T-cell (primary cell): ENCODE data around the gene ASIC1. TPM values are rescaled to one million over a fixed set of nuclear protein-coding genes. Genes with fewer than 3 reads are reported as not detected.
A peak's percentile ranks its signal among the peaks of the same experiment; 100 is the strongest.

Source experiments
- ATAC-seq, 4 experiments: fragments of 200-7000 bp in 3 of 4; fragments of 150-1000 bp in 1 of 4; cut with Tn5 transposase; replicated peaks in 1 of 4; 1 replicate in 3 of 4; 2 replicates in 1 of 4; pipeline ENCODE4 v1.10.0; 2021; ENCODE audit warnings: moderate library complexity in 3 of 4, mild to moderate bottlenecking in 2 of 4, moderate number of reproducible peaks in 1 of 4
- CTCF ChIA-PET, 2 donors: fragments of 300-600 bp; sonication (Branson Sonifier 250); formaldehyde crosslinking; loops; one replicate each; lab custom pipeline; 2022; ENCODE audit warnings: antibody characterized with exemption in 2 of 2; lab: Charles Lee
- POLR2A ChIA-PET, 2 donors: fragments of 300-600 bp; sonication (Branson Sonifier 250); formaldehyde crosslinking; loops; one replicate each; lab custom pipeline; 2022; ENCODE audit warnings: antibody characterized with exemption in 2 of 2; lab: Charles Lee
- DNase-seq, 35 experiments: peaks; one replicate each; pipeline versions ENCODE4 v3.0.0 to v3.0.0-alpha.2; 2013 to 2023
- H3K27ac ChIP-seq: one replicate; pipeline ENCODE4 v1.5.1; 2013; ENCODE audit warnings: low read length
- H3K27me3 ChIP-seq, 2 experiments: replicated peaks in 1 of 2; 1 replicate in 1 of 2; 2 replicates in 1 of 2; pipeline versions ENCODE4 v1.6.1 to v1.7.0; 2013; ENCODE audit warnings: low read length in 1 of 2, mixed read lengths in 1 of 2; ENCODE audit not compliant: control insufficient read depth in 2 of 2, insufficient read depth in 2 of 2; ENCODE audit errors: extremely low read depth in 1 of 2
- H3K36me3 ChIP-seq, 2 donors: 1 replicate in 1 of 2; 2 replicates in 1 of 2; pipeline versions ENCODE4 v1.6.1 to v1.7.0; 2013; ENCODE audit warnings: low read length in 1 of 2; ENCODE audit not compliant: control insufficient read depth in 2 of 2, insufficient read depth in 1 of 2; ENCODE audit errors: extremely low read depth in 1 of 2
- H3K4me1 ChIP-seq, 2 experiments: 1 replicate in 1 of 2; 2 replicates in 1 of 2; pipeline versions ENCODE4 v1.6.1 to v1.7.0; 2013; ENCODE audit warnings: low read length in 2 of 2, mixed read lengths in 1 of 2; ENCODE audit not compliant: insufficient read depth in 2 of 2, control insufficient read depth in 1 of 2; ENCODE audit errors: extremely low read depth in 1 of 2
- H3K4me3 ChIP-seq, 2 donors: 1 replicate in 1 of 2; 2 replicates in 1 of 2; pipeline versions ENCODE4 v1.5.1 to v1.7.0; 2013; ENCODE audit warnings: mild to moderate bottlenecking in 2 of 2, low read length in 1 of 2, moderate library complexity in 1 of 2; ENCODE audit not compliant: control insufficient read depth in 1 of 2; ENCODE audit errors: extremely low read depth in 1 of 2
- H3K9me3 ChIP-seq: 2 replicates; pipeline ENCODE4 v1.7.0; 2013
- H3K27ac Mint-ChIP-seq, 2 donors: one replicate each; pipeline ENCODE4 v1.8.0; 2020 to 2021; ENCODE audit warnings: mild to moderate bottlenecking in 2 of 2, mixed read lengths in 2 of 2
- H3K27me3 Mint-ChIP-seq, 2 donors: one replicate each; pipeline ENCODE4 v1.8.0; 2021 to 2022; ENCODE audit warnings: mixed read lengths in 2 of 2
- H3K36me3 Mint-ChIP-seq: one replicate; pipeline ENCODE4 v1.8.0; 2021; ENCODE audit warnings: mixed read lengths
- H3K4me1 Mint-ChIP-seq, 3 donors: one replicate each; pipeline ENCODE4 v1.8.0; 2020 to 2022; ENCODE audit warnings: mixed read lengths in 3 of 3, mild to moderate bottlenecking in 1 of 3
- H3K4me3 Mint-ChIP-seq, 3 donors: one replicate each; pipeline ENCODE4 v1.8.0; 2020 to 2022; ENCODE audit warnings: mild to moderate bottlenecking in 3 of 3, mixed read lengths in 3 of 3, moderate library complexity in 3 of 3
- H3K9me3 Mint-ChIP-seq, 3 donors: one replicate each; pipeline ENCODE4 v1.8.0; 2020 to 2022; ENCODE audit warnings: mixed read lengths in 3 of 3
- WGBS: methylation state at CpG from one replicate; pipeline ENCODE4 v1.1.5; 2013; ENCODE audit warnings: missing lambda C conversion rate; ENCODE audit not compliant: insufficient coverage; 5-methylcytosine and 5-hydroxymethylcytosine counted together
- total RNA-seq, 35 experiments: library from RNA in 6 of 35; stranded (reverse) in 6 of 35; fragments of 120-200 nt in 1 of 35; gene quantifications; one replicate each; pipeline versions ENCODE4 v1.2.1 to v1.2.4 and lab custom pipeline; 2013 to 2026

The ASIC1 gene
- total RNA-seq, 5 donors from 2014 or later (not counting 1 experiment from before 2014, with no cell fraction given): 1.6 to 9.1 (median 5.1) TPM

- POLR2A ChIA-PET: no interaction called here
- H3K4me3 ChIP-seq: no peak overlapping the region
- H3K27me3 ChIP-seq: peaks cover 0 to 8% of the 10 kb centered on the region in 2 experiments
- peaks cover 0 to 14% of the 10 kb centered on the region in 2 experiments for H3K4me1 ChIP-seq
- peak; percentile 38 to 88 (median 71) for DNase-seq
- Mint-ChIP-seq H3K4me3 (no peak overlapping the region), H3K9me3 (no peaks in the 10 kb centered on the region), H3K4me1 (peaks cover 8 to 13% (median 9%) of the 10 kb centered on the region in 3 donors), H3K27ac (no peak overlapping the region), H3K36me3 (no peaks in the 10 kb centered on the region), H3K27me3 (peaks cover 0 to 5% of the 10 kb centered on the region in 2 donors)
- CTCF ChIA-PET: interaction anchor here (0.6 to 3.6 kb wide), 10 partner anchors 10 to 657 kb away, joined by 3 to 19 read pairs (median 4); partner anchors contain the start of genes COX14 (in 1 of the 2) and SMARCD1 (in 1 of the 2)
- WGBS: 0% methylated on average over 2 of the region's 9 CpGs
- ATAC-seq: peak; percentile 89 to 94 (median 92)
- H3K36me3 ChIP-seq: peaks cover 0 to 6% of the 10 kb centered on the region in 2 donors
- no peaks in the 10 kb centered on the region for H3K9me3 ChIP-seq
- no peak overlapping the region for H3K27ac ChIP-seq
Measured at GRCh38 chr12:50074936-50075807, 17.8 kb downstream of the ASIC1 start.

GRCh38 chr12:50075808-50076170, 18.4 kb downstream of the ASIC1 start:
- Histone ChIP-seq H3K36me3 (peaks cover 0 to 6% of the 10 kb centered on the region in 2 donors), H3K27ac (no peak overlapping the region), H3K4me1 (peaks cover 0 to 9% of the 10 kb centered on the region in 2 experiments), H3K27me3 (peaks cover 0 to 8% of the 10 kb centered on the region in 2 experiments), H3K4me3 (no peak overlapping the region), H3K9me3 (no peaks in the 10 kb centered on the region)
- no peak for DNase-seq
- Mint-ChIP-seq H3K9me3 (no peaks in the 10 kb centered on the region), H3K4me3 (no peak overlapping the region), H3K27ac (no peak overlapping the region), H3K36me3 (no peaks in the 10 kb centered on the region), H3K4me1 (peaks cover 3 to 7% (median 3%) of the 10 kb centered on the region in 3 donors), H3K27me3 (peaks cover 0 to 2% of the 10 kb centered on the region in 2 donors)
- ChIA-PET CTCF (interaction anchor here (1.0 to 3.6 kb wide), 5 partner anchors 9 to 100 kb away, joined by 3 to 19 read pairs (median 8); partner anchors contain the start of gene SMARCD1 (in 1 of the 2)), POLR2A (no interaction called here)
- ATAC-seq: no peak
- WGBS: 100% methylated on average over 1 of the region's 1 CpG

GRCh38 chr12:50077099-50077498, 19.7 kb downstream of the ASIC1 start:
- Histone ChIP-seq H3K4me3 (no peak overlapping the region), H3K27ac (no peak overlapping the region), H3K4me1 (peaks cover 0 to 7% of the 10 kb centered on the region in 2 experiments), H3K27me3 (peaks cover 0 to 8% of the 10 kb centered on the region in 2 experiments), H3K9me3 (no peaks in the 10 kb centered on the region), H3K36me3 (peaks cover 0 to 6% of the 10 kb centered on the region in 2 donors)
- H3K9me3 Mint-ChIP-seq: no peaks in the 10 kb centered on the region
- H3K36me3 Mint-ChIP-seq: no peaks in the 10 kb centered on the region
- peaks cover 0 to 2% of the 10 kb centered on the region in 2 donors for H3K27me3 Mint-ChIP-seq
- ChIA-PET CTCF (interaction anchor here (0.6 to 3.6 kb wide), 6 partner anchors 8 to 99 kb away, joined by 3 to 19 read pairs (median 6); partner anchors contain the start of gene SMARCD1 (in 1 of the 2)), POLR2A (no interaction called here)
- 83% methylated on average over 8 of the region's 12 CpGs for WGBS
- H3K4me3 Mint-ChIP-seq: no peak overlapping the region
- no peak for DNase-seq
- no peak overlapping the region for H3K27ac Mint-ChIP-seq
- H3K4me1 Mint-ChIP-seq: peaks cover 2 to 6% (median 3%) of the 10 kb centered on the region in 3 donors
- no peak for ATAC-seq

- WGBS: 92% methylated on average over 10 of the region's 10 CpGs
- Histone ChIP-seq H3K4me1 (peaks cover 0 to 7% of the 10 kb centered on the region in 2 experiments), H3K27me3 (peaks cover 0 to 8% of the 10 kb centered on the region in 2 experiments), H3K36me3 (peaks cover 0 to 6% of the 10 kb centered on the region in 2 donors), H3K9me3 (no peaks in the 10 kb centered on the region), H3K4me3 (no peak overlapping the region), H3K27ac (no peak overlapping the region)
- ChIA-PET CTCF (interaction anchor here in 1 of 2 donors (1.9 kb wide), 1 partner anchor 9 kb away, joined by 5 read pairs; no protein-coding TSS in a partner anchor), POLR2A (interaction anchor here in 1 of 2 donors (0.5 kb wide), 1 partner anchor 71 kb away, joined by 5 read pairs; no protein-coding TSS in a partner anchor)
- DNase-seq (no peak), ATAC-seq (no peak)
- no peak overlapping the region for H3K4me3 Mint-ChIP-seq
- H3K4me1 Mint-ChIP-seq: peaks cover 2 to 6% (median 4%) of the 10 kb centered on the region in 3 donors
- H3K27ac Mint-ChIP-seq: no peak overlapping the region
- peaks cover 0 to 2% of the 10 kb centered on the region in 2 donors for H3K27me3 Mint-ChIP-seq
- no peaks in the 10 kb centered on the region for H3K36me3 Mint-ChIP-seq
- H3K9me3 Mint-ChIP-seq: no peaks in the 10 kb centered on the region
Measured at GRCh38 chr12:50078281-50078680, 20.9 kb downstream of the ASIC1 start.

GRCh38 chr12:50079771-50080170, 22.4 kb downstream of the ASIC1 start:
- peaks cover 0 to 8% of the 10 kb centered on the region in 2 experiments for H3K27me3 ChIP-seq
- no peaks in the 10 kb centered on the region for H3K9me3 ChIP-seq
- ATAC-seq: no peak
- Mint-ChIP-seq H3K27me3 (peaks cover 0 to 2% of the 10 kb centered on the region in 2 donors), H3K4me3 (no peak overlapping the region), H3K9me3 (no peaks in the 10 kb centered on the region), H3K36me3 (no peaks in the 10 kb centered on the region), H3K4me1 (peaks cover 10 to 14% (median 11%) of the 10 kb centered on the region in 3 donors), H3K27ac (no peak overlapping the region)
- POLR2A ChIA-PET: no interaction called here
- H3K36me3 ChIP-seq: no peaks in the 10 kb centered on the region
- no peak overlapping the region for H3K27ac ChIP-seq
- H3K4me1 ChIP-seq: peaks cover 3 to 17% of the 10 kb centered on the region in 2 experiments
- CTCF ChIA-PET: interaction anchor here (1.2 to 1.9 kb wide), 2 partner anchors 10 to 70 kb away, joined by 3 to 5 read pairs; no protein-coding TSS in a partner anchor
- no peak overlapping the region for H3K4me3 ChIP-seq
- WGBS: 91% methylated on average over 4 of the region's 5 CpGs
- no peak for DNase-seq
